H1 (cell line): ENCODE measurements around the gene RDH16.

Experiments
- ATF2 ChIP-seq: IDR thresholded peaks from 2 replicates; pipeline ENCODE4 v1.6.1; 2012; ENCODE audit warnings: low read length, inconsistent platforms
- CTCF ChIP-seq, 3 experiments: IDR thresholded peaks; 1 replicate in 2 of 3; 2 replicates in 1 of 3; pipeline versions ENCODE4 v1.5.1 to v1.6.1; 2011; ENCODE audit warnings: low read length in 3 of 3, mild to moderate bottlenecking in 3 of 3, inconsistent platforms in 2 of 3, low read depth in 1 of 3, moderate library complexity in 1 of 3; ENCODE audit not compliant: insufficient read depth in 1 of 3; ENCODE audit errors: control extremely low read depth in 1 of 3
- EZH2 ChIP-seq: fragments of 200-600 bp; sonication (generic); IDR thresholded peaks from 2 replicates; pipeline ENCODE4 v1.7.1; 2012; ENCODE audit warnings: low read depth, mild to moderate bottlenecking, moderate library complexity, low read length, inconsistent platforms; ENCODE audit not compliant: severe bottlenecking
- KDM1A ChIP-seq: fragments of 200-600, 300-600 bp; sonication (generic); IDR thresholded peaks from 2 replicates; pipeline ENCODE4 v1.7.1; 2016; ENCODE audit warnings: mild to moderate bottlenecking, low read length, borderline replicate concordance
- POLR2A ChIP-seq, 2 experiments: IDR thresholded peaks; 1 replicate in 1 of 2; 2 replicates in 1 of 2; pipeline ENCODE4 v1.6.1; 2011; ENCODE audit warnings: low read depth in 2 of 2, low read length in 2 of 2, mild to moderate bottlenecking in 2 of 2; ENCODE audit errors: control extremely low read depth in 1 of 2
- POLR2AphosphoS5 ChIP-seq: IDR thresholded peaks from 2 replicates; pipeline ENCODE4 v1.6.1; 2011; ENCODE audit warnings: low read depth, low read length
- SIN3A ChIP-seq, 2 experiments: IDR thresholded peaks in 1 of 2; conservative IDR thresholded peaks in 1 of 2; 2 replicates each; pipeline ENCODE4 v1.6.1; 2011 to 2012; ENCODE audit warnings: low read length in 2 of 2, improper control_type of control experiment in 1 of 2, low read depth in 1 of 2, mild to moderate bottlenecking in 1 of 2
- TBP ChIP-seq: IDR thresholded peaks from 2 replicates; pipeline ENCODE4 v1.6.1; 2011; ENCODE audit warnings: low read depth, low read length, improper control_type of control experiment
- TEAD4 ChIP-seq: IDR thresholded peaks from 2 replicates; pipeline ENCODE4 v1.6.1; 2012; ENCODE audit warnings: low read depth, low read length, inconsistent platforms, mixed read lengths
- ZNF274 ChIP-seq: IDR thresholded peaks from 2 replicates; pipeline ENCODE4 v1.7.0; 2012; ENCODE audit warnings: low read length, borderline replicate concordance; ENCODE audit errors: extremely low read depth

- TF ChIP-seq POLR2A (IDR thresholded peaks at IDR 0.05; ENCODE audit: control extremely low read depth in 1 of 2, low read depth in 2 of 2, low read length in 2 of 2) (no peak), CTCF (IDR thresholded peaks at IDR 0.05; ENCODE audit: control extremely low read depth in 1 of 3, insufficient read depth in 1 of 3, low read depth in 1 of 3, low read length in 3 of 3) (no peak), TBP (no peak), EZH2 (no peak), ATF2 (no peak), ZNF274 (no peak), KDM1A (no peak), POLR2AphosphoS5 (no peak), SIN3A (conservative IDR thresholded peaks at IDR 0.05 in 1 of 2, IDR thresholded peaks at IDR 0.05 in 1 of 2; ENCODE audit: low read depth in 1 of 2, low read length in 2 of 2) (no peak), TEAD4 (no peak)
These were observed 22.9 kb upstream of the RDH16 start for GRCh38 chr12:56980268-56980667.
